CD8-positive, alpha-beta memory T cell (primary cell): Measurements from ENCODE around the gene ZDHHC17. TPM values are rescaled to one million over a fixed set of nuclear protein-coding genes. Genes with fewer than 3 reads are reported as not detected.
"Not testable (repeated sequence)": the region's sequence is repeated elsewhere in the genome, so short reads cannot be mapped to it uniquely, and the experiment has no call there.

ENCODE experiments used
- CTCF ChIA-PET: fragments of 350-600 bp; sonication (Branson Sonifier 250); formaldehyde crosslinking; loops from one replicate; lab custom pipeline; 2021; ENCODE audit warnings: antibody characterized with exemption; lab: Charles Lee
- POLR2A ChIA-PET: fragments of 350-600 bp; sonication (Branson Sonifier 250); formaldehyde crosslinking; loops from one replicate; lab custom pipeline; 2021; ENCODE audit warnings: antibody characterized with exemption; lab: Charles Lee
- DNase-seq, 5 donors: peaks; one replicate each; pipeline versions ENCODE4 v3.0.0 to v3.0.0-alpha.2; 2020 to 2022; ENCODE audit warnings: mixed read lengths in 1 of 5
- H3K27ac ChIP-seq: one replicate; pipeline ENCODE4 v1.7.0; 2013; ENCODE audit warnings: low read depth, mild to moderate bottlenecking, low read length, moderate library complexity
- H3K27me3 ChIP-seq: 2 replicates; pipeline ENCODE4 v1.7.0; 2013; ENCODE audit warnings: low read length, mild to moderate bottlenecking; ENCODE audit not compliant: insufficient read depth, poor library complexity, severe bottlenecking
- H3K36me3 ChIP-seq: 2 replicates; pipeline ENCODE4 v1.7.0; 2013; ENCODE audit warnings: mild to moderate bottlenecking, low read length, moderate library complexity; ENCODE audit not compliant: insufficient read depth
- H3K4me1 ChIP-seq: 2 replicates; pipeline ENCODE4 v1.7.0; 2013; ENCODE audit warnings: mild to moderate bottlenecking, low read length, moderate library complexity; ENCODE audit not compliant: insufficient read depth
- H3K4me3 ChIP-seq: 2 replicates; pipeline ENCODE4 v1.7.0; 2013; ENCODE audit warnings: mild to moderate bottlenecking, low read length
- H3K9me3 ChIP-seq: 2 replicates; pipeline ENCODE4 v1.7.0; 2013; ENCODE audit warnings: mild to moderate bottlenecking, low read length
- H3K27ac Mint-ChIP-seq, 8 donors: one replicate each; pipeline ENCODE4 v1.8.0; 2020 to 2021; ENCODE audit warnings: mixed read lengths in 8 of 8, mild to moderate bottlenecking in 6 of 8, inconsistent platforms in 3 of 8, moderate library complexity in 3 of 8
- H3K27me3 Mint-ChIP-seq, 2 donors: one replicate each; pipeline ENCODE4 v1.8.0; 2020 to 2021; ENCODE audit warnings: mixed read lengths in 2 of 2, mild to moderate bottlenecking in 1 of 2, moderate library complexity in 1 of 2
- H3K36me3 Mint-ChIP-seq, 3 donors: one replicate each; pipeline ENCODE4 v1.8.0; 2020 to 2021; ENCODE audit warnings: mixed read lengths in 3 of 3, inconsistent platforms in 1 of 3, mild to moderate bottlenecking in 1 of 3
- H3K4me1 Mint-ChIP-seq, 3 donors: one replicate each; pipeline ENCODE4 v1.8.0; 2020 to 2021; ENCODE audit warnings: mixed read lengths in 3 of 3, inconsistent platforms in 1 of 3, mild to moderate bottlenecking in 1 of 3
- H3K4me3 Mint-ChIP-seq, 7 donors: one replicate each; pipeline ENCODE4 v1.8.0; 2020 to 2021; ENCODE audit warnings: mixed read lengths in 7 of 7, mild to moderate bottlenecking in 6 of 7, moderate library complexity in 4 of 7, inconsistent platforms in 2 of 7
- H3K9me3 Mint-ChIP-seq, 5 donors: one replicate each; pipeline ENCODE4 v1.8.0; 2020 to 2022; ENCODE audit warnings: mixed read lengths in 5 of 5, mild to moderate bottlenecking in 3 of 5, moderate library complexity in 2 of 5, inconsistent platforms in 1 of 5
- polyA plus RNA-seq: library from polyadenylated mRNA; unstranded; fragments of 300-500 nt; fragmentation: Illumina TruSeq; gene quantifications from one replicate; pipeline ENCODE4 v1.2.3, GENCODE V29; 2021
- total RNA-seq, 2 experiments: library from RNA; stranded (reverse); gene quantifications; one replicate each; pipeline ENCODE4 v1.2.3, GENCODE V29; 2021

The ZDHHC17 gene
- total and polyA plus RNA-seq, 3 experiments from 2014 or later: 14.7 to 21.7 (median 21.4) TPM

GRCh38 chr12:76777765-76778216 is 13.9 kb downstream of the ZDHHC17 start:
- Histone ChIP-seq H3K27me3 (no peaks in the 10 kb centered on the region), H3K9me3 (no peaks in the 10 kb centered on the region), H3K4me3 (no peak overlapping the region), H3K4me1 (peaks cover 13% of the 10 kb centered on the region), H3K36me3 (no peaks in the 10 kb centered on the region), H3K27ac (no peak overlapping the region)
- peak overlapping the region in 4 of 7 donors; percentile 4 to 24 (median 12) for H3K4me3 Mint-ChIP-seq
- peak overlapping the region in 4 of 8 donors; percentile 0 to 19 (median 8) for H3K27ac Mint-ChIP-seq
- H3K9me3 Mint-ChIP-seq: no peaks in the 10 kb centered on the region
- peaks cover 70 to 91% (median 83%) of the 10 kb centered on the region in 3 donors for H3K4me1 Mint-ChIP-seq
- peaks cover 0 to 9% (median 6%) of the 10 kb centered on the region in 3 donors for H3K36me3 Mint-ChIP-seq
- ChIA-PET CTCF (interaction anchor here (1.3 kb wide), 1 partner anchor 18 kb away, joined by 3 read pairs; no protein-coding TSS in a partner anchor), POLR2A (no interaction called here)
- no peaks in the 10 kb centered on the region for H3K27me3 Mint-ChIP-seq
- DNase-seq: no peak

GRCh38 chr12:76778364-76778763 is 14.4 kb downstream of the ZDHHC17 start:
- Histone ChIP-seq H3K27me3 (no peaks in the 10 kb centered on the region), H3K27ac (no peak overlapping the region), H3K9me3 (no peaks in the 10 kb centered on the region), H3K4me1 (peaks cover 13% of the 10 kb centered on the region), H3K36me3 (no peaks in the 10 kb centered on the region), H3K4me3 (no peak overlapping the region)
- H3K4me1 Mint-ChIP-seq: peaks cover 69 to 91% (median 82%) of the 10 kb centered on the region in 3 donors
- CTCF ChIA-PET: interaction anchor here (1.3 kb wide), 1 partner anchor 17 kb away, joined by 3 read pairs; no protein-coding TSS in a partner anchor
- H3K27ac Mint-ChIP-seq: no peak overlapping the region
- no peaks in the 10 kb centered on the region for H3K27me3 Mint-ChIP-seq
- POLR2A ChIA-PET: no interaction called here
- peaks cover 0 to 4% (median 2%) of the 10 kb centered on the region in 3 donors for H3K36me3 Mint-ChIP-seq
- no peaks in the 10 kb centered on the region for H3K9me3 Mint-ChIP-seq
- H3K4me3 Mint-ChIP-seq: no peak overlapping the region
- DNase-seq: no peak

GRCh38 chr12:76779310-76779709 is 15.4 kb downstream of the ZDHHC17 start:
- CTCF ChIA-PET, H3K27ac ChIP-seq, H3K36me3 ChIP-seq, H3K4me3 Mint-ChIP-seq, H3K27me3 ChIP-seq, H3K36me3 Mint-ChIP-seq, DNase-seq, H3K27ac Mint-ChIP-seq, H3K9me3 ChIP-seq, H3K9me3 Mint-ChIP-seq, POLR2A ChIA-PET, H3K4me3 ChIP-seq, H3K27me3 Mint-ChIP-seq: not testable (repeated sequence)
- peaks cover 71 to 93% (median 89%) of the 10 kb centered on the region in 3 donors for H3K4me1 Mint-ChIP-seq
- peaks cover 13% of the 10 kb centered on the region for H3K4me1 ChIP-seq

DNA sequence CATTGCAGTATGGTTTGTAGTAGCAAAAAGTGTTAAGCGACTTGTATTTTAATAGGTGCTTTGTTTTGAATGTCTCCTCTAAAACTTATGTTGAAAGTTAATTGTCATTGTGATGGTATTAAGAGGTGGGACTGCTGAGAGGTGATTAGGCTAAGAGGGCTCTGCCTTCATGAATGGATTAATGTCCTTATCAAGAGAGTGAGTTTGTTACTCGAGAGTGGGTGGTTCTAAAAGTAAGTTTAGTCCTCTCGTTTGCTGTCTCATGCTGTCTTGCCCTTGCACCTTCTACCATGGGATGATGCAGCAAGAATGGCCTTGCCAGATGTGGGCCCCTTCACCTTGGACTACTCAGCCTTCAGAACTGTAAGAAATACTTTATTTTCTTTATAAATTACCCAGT is 17.4 kb downstream of the ZDHHC17 start:
- H3K4me3 Mint-ChIP-seq: no peak overlapping the region
- peaks cover 0 to 2% (median 0%) of the 10 kb centered on the region in 5 donors for H3K9me3 Mint-ChIP-seq
- peaks cover 69 to 88% (median 83%) of the 10 kb centered on the region in 3 donors for H3K4me1 Mint-ChIP-seq
- H3K36me3 Mint-ChIP-seq: peaks cover 0 to 3% (median 1%) of the 10 kb centered on the region in 3 donors
- Histone ChIP-seq H3K36me3 (no peaks in the 10 kb centered on the region), H3K27me3 (no peaks in the 10 kb centered on the region), H3K4me1 (peaks cover 13% of the 10 kb centered on the region), H3K4me3 (no peak overlapping the region), H3K9me3 (no peaks in the 10 kb centered on the region), H3K27ac (no peak overlapping the region)
- no peak overlapping the region for H3K27ac Mint-ChIP-seq
- H3K27me3 Mint-ChIP-seq: no peaks in the 10 kb centered on the region
- POLR2A ChIA-PET: no interaction called here
- CTCF ChIA-PET: interaction anchor here (1.2 to 2.1 kb wide), 2 partner anchors 9 to 160 kb away, joined by 4 to 7 read pairs; no protein-coding TSS in a partner anchor
- DNase-seq: no peak

DNA sequence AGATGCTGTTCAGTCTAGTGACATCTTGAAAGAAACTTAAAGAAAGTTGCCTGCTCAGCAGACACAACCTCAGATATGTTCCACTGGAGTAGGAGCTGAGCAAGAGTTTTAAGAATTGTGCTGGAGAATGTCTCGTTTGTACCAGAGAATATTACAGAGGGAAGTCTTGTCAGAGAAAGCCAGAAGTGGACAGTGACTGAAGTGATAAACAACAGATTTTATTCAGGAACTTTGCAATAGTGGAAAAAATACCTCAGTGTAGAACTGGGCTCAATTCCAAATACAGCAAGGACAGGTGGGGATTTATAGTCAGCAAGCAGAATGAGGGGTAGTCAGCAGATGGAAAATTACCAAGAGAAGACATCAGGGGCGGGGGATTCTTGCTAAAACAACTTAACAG is 18.6 kb downstream of the ZDHHC17 start:
- H3K27ac ChIP-seq: no peak overlapping the region
- H3K9me3 ChIP-seq: no peaks in the 10 kb centered on the region
- no peaks in the 10 kb centered on the region for H3K27me3 ChIP-seq
- no peak overlapping the region for H3K4me3 ChIP-seq
- ChIA-PET CTCF (interaction anchor here (1.2 to 2.1 kb wide), 2 partner anchors 8 to 161 kb away, joined by 4 to 7 read pairs; no protein-coding TSS in a partner anchor), POLR2A (no interaction called here)
- H3K4me3 Mint-ChIP-seq: no peak overlapping the region
- H3K9me3 Mint-ChIP-seq: peaks cover 0 to 2% (median 0%) of the 10 kb centered on the region in 5 donors
- H3K4me1 ChIP-seq: peaks cover 4% of the 10 kb centered on the region
- H3K36me3 ChIP-seq: no peaks in the 10 kb centered on the region
- peaks cover 0 to 3% (median 1%) of the 10 kb centered on the region in 3 donors for H3K36me3 Mint-ChIP-seq
- no peaks in the 10 kb centered on the region for H3K27me3 Mint-ChIP-seq
- peaks cover 62 to 84% (median 71%) of the 10 kb centered on the region in 3 donors for H3K4me1 Mint-ChIP-seq
- no peak for DNase-seq
- peak overlapping the region in 2 of 8 donors; percentile 24 to 57 for H3K27ac Mint-ChIP-seq

DNA sequence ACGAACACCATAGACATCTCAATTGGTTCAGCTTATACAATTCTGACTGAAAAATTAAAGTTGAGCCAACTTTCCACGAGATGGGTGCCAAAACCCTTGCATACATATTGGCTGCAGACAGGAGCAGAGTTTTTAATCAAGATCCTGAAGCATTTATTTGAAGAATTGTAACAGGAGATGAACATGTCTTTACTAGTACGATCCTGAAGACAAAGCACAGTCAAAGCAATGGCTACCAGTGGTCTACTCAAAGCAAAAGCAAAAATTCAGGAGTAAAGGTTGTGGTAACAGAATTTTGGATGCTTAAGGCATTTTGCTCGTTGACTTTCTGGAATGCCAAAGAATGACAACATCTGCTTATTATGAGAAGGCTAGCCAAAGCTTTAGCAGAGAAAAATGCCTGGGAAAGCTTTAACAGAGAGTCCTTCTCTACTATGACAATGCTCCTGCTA is 20.7 kb downstream of the ZDHHC17 start:
- POLR2A ChIA-PET: no interaction called here
- Histone ChIP-seq H3K27me3 (no peaks in the 10 kb centered on the region), H3K36me3 (no peaks in the 10 kb centered on the region), H3K9me3 (no peaks in the 10 kb centered on the region), H3K27ac (no peak overlapping the region), H3K4me1 (no peaks in the 10 kb centered on the region), H3K4me3 (no peak overlapping the region)
- Mint-ChIP-seq H3K4me3 (no peak overlapping the region), H3K36me3 (peaks cover 0 to 3% (median 1%) of the 10 kb centered on the region in 3 donors), H3K4me1 (peaks cover 48 to 74% (median 62%) of the 10 kb centered on the region in 3 donors), H3K9me3 (peaks cover 0 to 4% (median 0%) of the 10 kb centered on the region in 5 donors), H3K27me3 (no peaks in the 10 kb centered on the region), H3K27ac (peak overlapping the region in 1 of 8 donors; percentile 73)
- CTCF ChIA-PET: no interaction called here
- no peak for DNase-seq

- H3K27me3 ChIP-seq: no peaks in the 10 kb centered on the region
- H3K27me3 Mint-ChIP-seq: no peaks in the 10 kb centered on the region
- no peaks in the 10 kb centered on the region for H3K4me1 ChIP-seq
- H3K27ac Mint-ChIP-seq: peak overlapping the region in 1 of 8 donors; percentile 71
- H3K4me3 ChIP-seq: no peak overlapping the region
- peaks cover 45 to 72% (median 60%) of the 10 kb centered on the region in 3 donors for H3K4me1 Mint-ChIP-seq
- peaks cover 0 to 4% (median 0%) of the 10 kb centered on the region in 5 donors for H3K9me3 Mint-ChIP-seq
- H3K9me3 ChIP-seq: no peaks in the 10 kb centered on the region
- ChIA-PET CTCF (no interaction called here), POLR2A (no interaction called here)
- no peaks in the 10 kb centered on the region for H3K36me3 ChIP-seq
- DNase-seq: no peak
- H3K4me3 Mint-ChIP-seq: no peak overlapping the region
- no peak overlapping the region for H3K27ac ChIP-seq
- H3K36me3 Mint-ChIP-seq: peaks cover 0 to 3% (median 1%) of the 10 kb centered on the region in 3 donors
Measured at GRCh38 chr12:76785407-76785806, 21.5 kb downstream of the ZDHHC17 start.

DNA sequence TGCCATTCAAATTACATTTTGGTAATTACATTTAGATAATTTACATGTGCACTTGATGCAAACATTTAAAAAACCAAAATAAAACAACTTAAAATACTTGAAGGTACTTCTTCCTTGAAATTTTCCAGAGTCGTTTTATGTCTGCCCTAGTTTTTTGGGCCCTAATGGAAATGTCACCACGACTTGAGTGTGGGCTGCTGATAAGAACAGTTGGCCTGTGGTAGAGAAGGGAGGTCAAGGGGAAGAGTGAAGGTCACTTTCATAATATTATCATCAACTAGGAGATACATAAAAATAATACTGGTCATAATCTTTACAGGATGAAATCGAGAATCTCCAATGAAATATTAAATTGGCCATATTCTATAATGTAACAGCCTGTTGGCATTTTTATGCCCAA is 23.1 kb downstream of the ZDHHC17 start:
- CTCF ChIA-PET: interaction anchor here (1.3 kb wide), 1 partner anchor 166 kb away, joined by 3 read pairs; no protein-coding TSS in a partner anchor
- H3K27me3 Mint-ChIP-seq: no peaks in the 10 kb centered on the region
- H3K4me3 ChIP-seq: no peak overlapping the region
- peaks cover 39 to 71% (median 53%) of the 10 kb centered on the region in 3 donors for H3K4me1 Mint-ChIP-seq
- H3K27ac Mint-ChIP-seq: no peak overlapping the region
- no peaks in the 10 kb centered on the region for H3K4me1 ChIP-seq
- H3K27me3 ChIP-seq: no peaks in the 10 kb centered on the region
- H3K4me3 Mint-ChIP-seq: no peak overlapping the region
- DNase-seq: no peak
- H3K9me3 Mint-ChIP-seq: peaks cover 0 to 4% (median 0%) of the 10 kb centered on the region in 5 donors
- no peaks in the 10 kb centered on the region for H3K36me3 ChIP-seq
- peaks cover 0 to 3% (median 1%) of the 10 kb centered on the region in 3 donors for H3K36me3 Mint-ChIP-seq
- no peak overlapping the region for H3K27ac ChIP-seq
- POLR2A ChIA-PET: no interaction called here
- H3K9me3 ChIP-seq: no peaks in the 10 kb centered on the region
